Tibial artery (tissue), 4 donors: ENCODE measurements around the gene PIAS1.
A peak's percentile ranks its signal among the peaks of the same experiment; 100 is the strongest.
"Not testable (repeated sequence)": the region's sequence is repeated elsewhere in the genome, so short reads cannot be mapped to it uniquely, and the experiment has no call there.

Source experiments
- DNase-seq, 2 donors: peaks; one replicate each; pipeline ENCODE4 v3.0.0-alpha.2; 2019
- H3K27ac ChIP-seq, 2 donors: fragments of 200-600 bp; sonication (generic) in 1 of 2; 1 replicate in 1 of 2; 2 replicates in 1 of 2; pipeline ENCODE4 v1.5.1; 2018 to 2019; ENCODE audit warnings: mild to moderate bottlenecking in 1 of 2
- H3K27me3 ChIP-seq, 2 donors: fragments of 200-600 bp; sonication (generic) in 1 of 2; one replicate each; pipeline versions ENCODE4 v1.5.1 to v1.6.0; 2016 to 2019
- H3K36me3 ChIP-seq, 3 donors: fragments of 200-600 bp; sonication (generic) in 2 of 3; one replicate each; pipeline ENCODE4 v1.5.1; 2016 to 2019; ENCODE audit warnings: mild to moderate bottlenecking in 2 of 3
- H3K4me1 ChIP-seq, 4 donors: fragments of 200-600 bp; sonication (generic) in 2 of 4; 1 replicate in 3 of 4; 2 replicates in 1 of 4; pipeline ENCODE4 v1.5.1; 2016 to 2019
- H3K4me3 ChIP-seq, 2 donors: fragments of 200-600 bp; sonication (generic) in 1 of 2; 1 replicate in 1 of 2; 2 replicates in 1 of 2; pipeline ENCODE4 v1.5.1; 2018 to 2019; ENCODE audit warnings: mild to moderate bottlenecking in 2 of 2
- H3K9me3 ChIP-seq, 3 donors: fragments of 200-600 bp; sonication (generic) in 1 of 3; one replicate each; pipeline ENCODE4 v1.5.1; 2016 to 2019
- intact Hi-C: fragments of 100-400 bp; cut with DNase I; formaldehyde crosslinking; loops from one replicate; pipeline ENCODE4 v1.15.0; 2023; ENCODE audit warnings: low total_unique reads
- TF ChIP-seq, protein P1 (sequence below), 2 experiments: fragments of 200-600 bp in 1 of 2; fragments of 450-650 bp in 1 of 2; IDR thresholded peaks; one replicate each; pipeline ENCODE4 v1.5.1; 2017 to 2019; ENCODE audit warnings: antibody characterized with exemption in 2 of 2, mild to moderate bottlenecking in 1 of 2, moderate library complexity in 1 of 2

The PIAS1 gene

GRCh38 chr15:68166847-68167246 is 112.7 kb downstream of the PIAS1 start:
- intact Hi-C loops: no loop called here
- peaks cover 15 to 40% (median 21%) of the 10 kb centered on the region in 3 donors for H3K36me3 ChIP-seq

DNA sequence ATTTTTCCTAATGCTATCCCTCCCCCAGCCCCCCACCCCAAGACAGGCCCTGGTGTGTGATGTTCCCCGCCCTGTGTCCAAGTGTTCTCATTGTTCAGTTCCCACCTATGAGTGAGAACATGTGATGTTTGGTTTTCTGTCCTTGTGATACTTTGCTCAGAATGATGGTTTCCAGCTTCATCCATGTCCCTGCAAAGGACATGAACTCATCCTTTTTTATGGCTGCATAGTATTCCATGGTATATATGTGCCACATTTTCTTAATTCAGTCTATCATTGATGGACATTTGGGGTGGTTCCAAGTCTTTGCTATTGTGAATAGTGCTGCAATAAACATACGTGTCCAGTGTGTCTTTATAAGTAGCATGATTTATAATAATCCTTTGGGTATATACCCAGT is 117.9 kb downstream of the PIAS1 start:
- Histone ChIP-seq H3K36me3 (peaks cover 5 to 37% (median 24%) of the 10 kb centered on the region in 3 donors), H3K4me1 (peaks cover 0 to 13% (median 5%) of the 10 kb centered on the region in 4 donors)
- H3K9me3 ChIP-seq, H3K27me3 ChIP-seq, DNase-seq, H3K4me3 ChIP-seq, intact Hi-C loops, H3K27ac ChIP-seq: not testable (repeated sequence)

More at GRCh38 chr15:68166847-68167246, 112.7 kb downstream of the PIAS1 start:
- H3K4me1 ChIP-seq: no peaks in the 10 kb centered on the region
- H3K27me3 ChIP-seq: no peaks in the 10 kb centered on the region
- no peak overlapping the region for H3K4me3 ChIP-seq
- H3K9me3 ChIP-seq: no peaks in the 10 kb centered on the region
- H3K27ac ChIP-seq: no peak overlapping the region
- no peak for DNase-seq
- TF ChIP-seq, protein P1, sequence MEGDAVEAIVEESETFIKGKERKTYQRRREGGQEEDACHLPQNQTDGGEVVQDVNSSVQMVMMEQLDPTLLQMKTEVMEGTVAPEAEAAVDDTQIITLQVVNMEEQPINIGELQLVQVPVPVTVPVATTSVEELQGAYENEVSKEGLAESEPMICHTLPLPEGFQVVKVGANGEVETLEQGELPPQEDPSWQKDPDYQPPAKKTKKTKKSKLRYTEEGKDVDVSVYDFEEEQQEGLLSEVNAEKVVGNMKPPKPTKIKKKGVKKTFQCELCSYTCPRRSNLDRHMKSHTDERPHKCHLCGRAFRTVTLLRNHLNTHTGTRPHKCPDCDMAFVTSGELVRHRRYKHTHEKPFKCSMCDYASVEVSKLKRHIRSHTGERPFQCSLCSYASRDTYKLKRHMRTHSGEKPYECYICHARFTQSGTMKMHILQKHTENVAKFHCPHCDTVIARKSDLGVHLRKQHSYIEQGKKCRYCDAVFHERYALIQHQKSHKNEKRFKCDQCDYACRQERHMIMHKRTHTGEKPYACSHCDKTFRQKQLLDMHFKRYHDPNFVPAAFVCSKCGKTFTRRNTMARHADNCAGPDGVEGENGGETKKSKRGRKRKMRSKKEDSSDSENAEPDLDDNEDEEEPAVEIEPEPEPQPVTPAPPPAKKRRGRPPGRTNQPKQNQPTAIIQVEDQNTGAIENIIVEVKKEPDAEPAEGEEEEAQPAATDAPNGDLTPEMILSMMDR (IDR thresholded peaks at IDR 0.05): no peak

GRCh38 chr15:68173119-68173518 is 119.0 kb downstream of the PIAS1 start:
- TF ChIP-seq, protein P1 (IDR thresholded peaks at IDR 0.05): no peak
- H3K9me3 ChIP-seq: no peaks in the 10 kb centered on the region
- H3K36me3 ChIP-seq: peaks cover 5 to 35% (median 24%) of the 10 kb centered on the region in 3 donors
- intact Hi-C loops: no loop called here
- no peak overlapping the region for H3K27ac ChIP-seq
- H3K4me3 ChIP-seq: no peak overlapping the region
- no peak for DNase-seq
- no peaks in the 10 kb centered on the region for H3K27me3 ChIP-seq
- H3K4me1 ChIP-seq: peaks cover 0 to 24% (median 14%) of the 10 kb centered on the region in 4 donors

DNA sequence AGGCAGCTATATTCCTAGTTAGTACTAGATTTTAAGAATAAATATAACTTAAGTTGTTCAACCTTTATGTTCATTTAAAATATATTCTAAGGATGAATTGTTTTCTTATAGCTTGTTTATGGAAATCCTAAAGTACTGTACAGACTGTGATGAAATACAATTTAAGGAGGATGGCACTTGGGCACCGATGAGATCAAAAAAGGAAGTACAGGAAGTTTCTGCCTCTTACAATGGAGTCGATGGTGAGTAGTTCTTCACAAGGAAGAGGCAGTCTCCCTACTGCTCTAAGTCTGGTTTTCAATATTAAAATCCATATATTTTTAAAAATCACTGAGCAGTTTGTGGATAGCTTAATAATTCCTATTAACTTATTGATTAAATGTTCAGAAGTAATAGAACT is 121.4 kb downstream of the PIAS1 start:
- Histone ChIP-seq H3K9me3 (no peaks in the 10 kb centered on the region), H3K4me3 (no peak overlapping the region), H3K36me3 (peaks cover 5 to 42% (median 26%) of the 10 kb centered on the region in 3 donors), H3K4me1 (peaks cover 0 to 34% (median 16%) of the 10 kb centered on the region in 4 donors), H3K27ac (no peak overlapping the region), H3K27me3 (no peaks in the 10 kb centered on the region)
- TF ChIP-seq, protein P1 (IDR thresholded peaks at IDR 0.05): no peak
- intact Hi-C loops: no loop called here
- no peak for DNase-seq

- H3K36me3 ChIP-seq: peaks cover 11 to 46% (median 37%) of the 10 kb centered on the region in 3 donors
- no peak overlapping the region for H3K4me3 ChIP-seq
- no peaks in the 10 kb centered on the region for H3K27me3 ChIP-seq
- intact Hi-C loops: no loop called here
- TF ChIP-seq, protein P1 (IDR thresholded peaks at IDR 0.05): no peak
- no peaks in the 10 kb centered on the region for H3K9me3 ChIP-seq
- peak overlapping the region in 1 of 2 donors; percentile 6 for H3K27ac ChIP-seq
- peaks cover 0 to 34% (median 16%) of the 10 kb centered on the region in 4 donors for H3K4me1 ChIP-seq
- DNase-seq: no peak
Measured at GRCh38 chr15:68176601-68177000, 122.5 kb downstream of the PIAS1 start.

DNA sequence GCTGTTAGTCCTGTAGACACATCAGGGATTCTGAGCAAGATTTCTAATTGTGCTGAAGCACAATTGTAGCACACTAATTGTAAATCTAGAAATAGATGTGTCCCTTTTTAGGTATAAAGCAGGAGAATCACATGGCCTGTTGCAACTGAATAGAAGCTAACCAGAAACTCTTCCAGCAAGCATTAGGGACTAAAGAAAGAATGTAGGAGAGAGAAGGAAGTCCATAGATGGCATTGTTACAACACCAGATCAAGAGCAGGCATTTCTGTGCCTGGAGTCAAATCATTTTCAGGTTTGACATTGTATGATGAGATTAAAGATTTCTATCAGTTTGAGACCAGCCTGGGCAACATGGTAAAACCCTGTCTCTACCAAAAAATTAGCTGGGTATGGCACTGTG is 123.6 kb downstream of the PIAS1 start:
- Histone ChIP-seq H3K9me3 (no peaks in the 10 kb centered on the region), H3K36me3 (peaks cover 14 to 55% (median 43%) of the 10 kb centered on the region in 3 donors), H3K27ac (peak overlapping the region; percentile 11 to 55), H3K4me3 (no peak overlapping the region), H3K4me1 (peaks cover 0 to 34% (median 16%) of the 10 kb centered on the region in 4 donors), H3K27me3 (no peaks in the 10 kb centered on the region)
- DNase-seq: no peak
- TF ChIP-seq, protein P1 (IDR thresholded peaks at IDR 0.05): no peak
- intact Hi-C loops: no loop called here
